ENCODE results near the gene ZC3HAV1L. TPM values are rescaled to one million over a fixed set of nuclear protein-coding genes. Genes with fewer than 3 reads are reported as not detected.

The ZC3HAV1L gene
- total and polyA plus RNA-seq, 2 experiments from 2014 or later: 9.8 to 10.9 TPM

DNA sequence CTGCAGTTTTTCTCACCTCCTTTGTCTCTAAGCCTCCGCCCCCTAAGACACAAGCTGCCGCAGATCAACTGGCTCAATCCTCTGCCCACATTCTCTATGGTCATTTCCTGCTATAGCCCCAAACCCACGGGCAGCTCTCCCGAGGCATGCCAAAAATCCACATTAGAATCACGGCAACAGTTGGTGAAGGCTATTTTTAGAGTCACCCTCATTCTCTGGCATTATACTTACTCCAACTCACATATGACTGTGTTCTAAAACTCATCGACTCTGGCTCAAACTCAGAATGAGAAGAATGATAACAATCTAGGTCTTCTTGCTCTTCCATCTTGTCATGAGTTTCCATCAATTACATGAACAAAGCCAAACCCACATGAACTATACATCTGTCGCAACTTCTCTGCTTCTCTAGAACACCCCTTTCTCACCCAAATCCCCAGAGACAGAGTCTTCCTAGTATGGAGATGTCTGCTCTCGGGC lies 43.8 kb downstream of the ZC3HAV1L start:
- Histone ChIP-seq H3K9me2 (ENCODE audit: insufficient read depth) (no peaks in the 10 kb centered on the region), H3K27ac (peak overlapping the region; percentile 84), H3K9ac (peak overlapping the region; percentile 41), H3K9me3 (ENCODE audit: low read depth) (no peaks in the 10 kb centered on the region), H3F3A (ENCODE audit: insufficient read depth) (peaks cover 20% of the 10 kb centered on the region), H3K27me3 (replicated peaks; ENCODE audit: insufficient read depth) (no peaks in the 10 kb centered on the region), H3K4me1 (ENCODE audit: insufficient read depth) (peaks cover 25% of the 10 kb centered on the region), H4K20me1 (ENCODE audit: insufficient read depth) (no peaks in the 10 kb centered on the region), H3K79me2 (ENCODE audit: insufficient read depth) (no peaks in the 10 kb centered on the region), H2AFZ (peak overlapping the region; percentile 47), H3K4me3 (no peak overlapping the region), H3K36me3 (ENCODE audit: low read depth) (no peaks in the 10 kb centered on the region), H3K4me2 (ENCODE audit: unreplicated experiment) (peak overlapping the region; percentile 60)
- TF ChIP-seq EZH2 (IDR thresholded peaks at IDR 0.05; ENCODE audit: insufficient read depth, poor library complexity, severe bottlenecking) (no peak), EZH2phosphoT487 (IDR thresholded peaks at IDR 0.05; ENCODE audit: insufficient read depth, low read depth) (0 out of 2 replicates have a peak, but pooled peaks have one; percentile 50)
- in situ Hi-C loops (cut with MboI): no loop called here
- WGBS, 2 experiments (ENCODE audit: low coverage in 1 of 2, low lambda C conversion rate in 2 of 2, missing lambda C conversion rate in 2 of 2): 16 to 27% methylated on average over 8 of the region's 8 CpGs
- peak; percentile 94 for DNase-seq

- Histone ChIP-seq H3K9ac (no peak overlapping the region), H3K79me2 (ENCODE audit: insufficient read depth) (no peaks in the 10 kb centered on the region), H3F3A (ENCODE audit: insufficient read depth) (peaks cover 28% of the 10 kb centered on the region), H3K27ac (no peak overlapping the region), H3K36me3 (ENCODE audit: low read depth) (no peaks in the 10 kb centered on the region), H3K4me1 (ENCODE audit: insufficient read depth) (peaks cover 24% of the 10 kb centered on the region), H3K4me2 (ENCODE audit: unreplicated experiment) (no peak overlapping the region), H3K9me2 (ENCODE audit: insufficient read depth) (no peaks in the 10 kb centered on the region), H2AFZ (no peak overlapping the region), H3K9me3 (ENCODE audit: low read depth) (no peaks in the 10 kb centered on the region), H4K20me1 (ENCODE audit: insufficient read depth) (no peaks in the 10 kb centered on the region), H3K4me3 (no peak overlapping the region), H3K27me3 (replicated peaks; ENCODE audit: insufficient read depth) (no peaks in the 10 kb centered on the region)
- WGBS, 2 experiments (ENCODE audit: low coverage in 1 of 2, low lambda C conversion rate in 2 of 2, missing lambda C conversion rate in 2 of 2): 97 to 98% methylated on average over 1 of the region's 1 CpG
- in situ Hi-C loops (cut with MboI): no loop called here
- TF ChIP-seq EZH2phosphoT487 (IDR thresholded peaks at IDR 0.05; ENCODE audit: insufficient read depth, low read depth): no peak
- no peak for TF ChIP-seq EZH2 (IDR thresholded peaks at IDR 0.05; ENCODE audit: insufficient read depth, poor library complexity, severe bottlenecking)
- peak; percentile 19 for DNase-seq
Measured at GRCh38 chr7:138987686-138988085, 48.2 kb downstream of the ZC3HAV1L start.

GRCh38 chr7:138982204-138982623 lies 53.6 kb downstream of the ZC3HAV1L start:
- peak overlapping the region; percentile 47 for H3K27ac ChIP-seq
- peak overlapping the region; percentile 86 for H3K4me2 ChIP-seq (ENCODE audit: unreplicated experiment)
- peaks cover 23% of the 10 kb centered on the region for H3K4me1 ChIP-seq (ENCODE audit: insufficient read depth)
- peak; percentile 69 for DNase-seq
- in situ Hi-C loops (cut with MboI): no loop called here
- no peaks in the 10 kb centered on the region for H3K36me3 ChIP-seq (ENCODE audit: low read depth)
- no peaks in the 10 kb centered on the region for H3K9me3 ChIP-seq (ENCODE audit: low read depth)
- TF ChIP-seq EZH2 (IDR thresholded peaks at IDR 0.05; ENCODE audit: insufficient read depth, poor library complexity, severe bottlenecking): no peak
- H2AFZ ChIP-seq: peak overlapping the region; percentile 91
- peaks cover 20% of the 10 kb centered on the region for H3F3A ChIP-seq (ENCODE audit: insufficient read depth)
- H4K20me1 ChIP-seq (ENCODE audit: insufficient read depth): no peaks in the 10 kb centered on the region
- peaks cover 31% of the 10 kb centered on the region for H3K79me2 ChIP-seq (ENCODE audit: insufficient read depth)
- no peaks in the 10 kb centered on the region for H3K27me3 ChIP-seq (replicated peaks; ENCODE audit: insufficient read depth)
- WGBS, 2 experiments (ENCODE audit: low coverage in 1 of 2, low lambda C conversion rate in 2 of 2, missing lambda C conversion rate in 2 of 2): 16 to 18% methylated on average over 14 of the region's 14 CpGs
- H3K9me2 ChIP-seq (ENCODE audit: insufficient read depth): no peaks in the 10 kb centered on the region
- H3K4me3 ChIP-seq: peak overlapping the region; percentile 87
- H3K9ac ChIP-seq: peak overlapping the region; percentile 82

- Histone ChIP-seq H3K9me3 (ENCODE audit: low read depth) (no peaks in the 10 kb centered on the region), H3K36me3 (ENCODE audit: low read depth) (peaks cover 3% of the 10 kb centered on the region; the same call in 1 of the 2 replicates), H3K79me2 (ENCODE audit: insufficient read depth) (peaks cover 38% of the 10 kb centered on the region), H2AFZ (peak within 1 kb of the TSS; percentile 91), H3K4me1 (ENCODE audit: insufficient read depth) (peaks cover 23% of the 10 kb centered on the region), H3K9ac (peak within 1 kb of the TSS; percentile 82), H3K4me3 (peak within 1 kb of the TSS; percentile 96), H3K4me2 (ENCODE audit: unreplicated experiment) (peak within 1 kb of the TSS; percentile 99), H3F3A (ENCODE audit: insufficient read depth) (peaks cover 20% of the 10 kb centered on the region), H3K27me3 (replicated peaks; ENCODE audit: insufficient read depth) (no peaks in the 10 kb centered on the region), H3K27ac (peak within 1 kb of the TSS; percentile 47), H3K9me2 (ENCODE audit: insufficient read depth) (no peaks in the 10 kb centered on the region), H4K20me1 (ENCODE audit: insufficient read depth) (no peaks in the 10 kb centered on the region)
- 3% methylated on average over 41 to 72 of the region's 105 CpGs for WGBS, 2 experiments (ENCODE audit: low coverage in 1 of 2, low lambda C conversion rate in 2 of 2, missing lambda C conversion rate in 2 of 2)
- peak; percentile 89 for DNase-seq
- TF ChIP-seq EZH2 (IDR thresholded peaks at IDR 0.05; ENCODE audit: insufficient read depth, poor library complexity, severe bottlenecking) (no peak), EZH2phosphoT487 (IDR thresholded peaks at IDR 0.05; ENCODE audit: insufficient read depth, low read depth) (no peak)
- in situ Hi-C loops (cut with MboI): no loop called here
Measured at GRCh38 chr7:138981332-138982203, 54.3 kb downstream of the ZC3HAV1L start, which contains the start of gene KIAA1549. TSS of gene KIAA1549 (minus strand) at chr7:138981389. CDS start at chr7:138981269, 120 bp downstream.
